IMR-90 (cell line): ENCODE results near the gene SNRNP40. TPM values are rescaled to one million over a fixed set of nuclear protein-coding genes. Genes with fewer than 3 reads are reported as not detected.

Source experiments
- ATAC-seq: fragments of 200-7000 bp; cut with Tn5 transposase; 2 replicates; pipeline ENCODE4 v1.9.1; 2020; ENCODE audit warnings: low read depth, mild to moderate bottlenecking, moderate library complexity
- BruUV-seq: library from RNA; stranded (reverse); fragments of 400-500 nt; replicated peaks from 2 replicates; lab custom pipeline; 2021; lab: Mats Ljungman, UMichigan
- CTCF ChIA-PET: fragments of 300-600 bp; formaldehyde crosslinking; extraction: SDS; loops from one replicate; lab custom pipeline; 2021; ENCODE audit warnings: antibody characterized with exemption; lab: Yijun Ruan, JAX
- POLR2A ChIA-PET: fragments of 300-600 bp; sonication (Branson Sonifier 250); formaldehyde crosslinking; loops from one replicate; lab custom pipeline; 2022; ENCODE audit warnings: antibody characterized with exemption; ENCODE audit not compliant: unreplicated experiment; lab: Charles Lee
- DNase-seq: peaks from one replicate; pipeline ENCODE4 v3.0.0; 2013
- H2AFZ ChIP-seq: replicated peaks from 2 replicates; pipeline ENCODE3; 2013; ENCODE audit warnings: low read length, mild to moderate bottlenecking; ENCODE audit not compliant: poor library complexity
- H2AK5ac ChIP-seq: 2 replicates; pipeline ENCODE4 v1.6.1; 2013; ENCODE audit warnings: low read depth, low read length, inconsistent platforms
- H2AK9ac ChIP-seq: replicated peaks from 2 replicates; pipeline ENCODE3; 2013; ENCODE audit warnings: mild to moderate bottlenecking, low read depth, low read length, moderate library complexity; ENCODE audit not compliant: poor library complexity
- H2BK120ac ChIP-seq: 2 replicates; pipeline ENCODE4 v1.6.1; 2013; ENCODE audit warnings: low read depth, low read length, inconsistent platforms
- H2BK15ac ChIP-seq: 3 replicates; pipeline ENCODE4 v1.6.1; 2013; ENCODE audit warnings: low read depth, low read length, inconsistent platforms
- H2BK20ac ChIP-seq: 2 replicates; pipeline ENCODE4 v1.6.1; 2013; ENCODE audit warnings: low read depth, mild to moderate bottlenecking, inconsistent platforms, low read length, moderate library complexity
- H2BK5ac ChIP-seq: 2 replicates; pipeline ENCODE4 v1.6.1; 2013; ENCODE audit warnings: mild to moderate bottlenecking, low read depth, low read length, inconsistent platforms; ENCODE audit not compliant: poor library complexity, severe bottlenecking
- H3K14ac ChIP-seq: replicated peaks from 2 replicates; pipeline ENCODE4 v1.6.1; 2013; ENCODE audit warnings: low read depth, low read length, inconsistent platforms
- H3K18ac ChIP-seq: 2 replicates; pipeline ENCODE4 v1.6.1; 2013; ENCODE audit warnings: low read depth, low read length, control low read depth
- H3K23ac ChIP-seq: 2 replicates; pipeline ENCODE4 v1.6.1; 2013; ENCODE audit warnings: low read depth, low read length, inconsistent platforms
- H3K27ac ChIP-seq: 2 replicates; pipeline ENCODE4 v1.5.1; 2013; ENCODE audit warnings: mild to moderate bottlenecking, control low read depth, low read length; ENCODE audit not compliant: insufficient read depth
- H3K27me3 ChIP-seq: 2 replicates; pipeline ENCODE4 v1.6.1; 2013; ENCODE audit warnings: low read length; ENCODE audit not compliant: control insufficient read depth, insufficient read depth
- H3K36me3 ChIP-seq: 2 replicates; pipeline ENCODE4 v1.6.1; 2013; ENCODE audit warnings: low read length, mixed read lengths; ENCODE audit not compliant: control insufficient read depth, insufficient read depth
- H3K4ac ChIP-seq: 2 replicates; pipeline ENCODE4 v1.6.1; 2013; ENCODE audit warnings: low read depth, low read length, inconsistent platforms
- H3K4me1 ChIP-seq: 2 replicates; pipeline ENCODE4 v1.6.1; 2013; ENCODE audit warnings: low read length, mixed read lengths; ENCODE audit not compliant: control insufficient read depth, insufficient read depth
- H3K4me2 ChIP-seq: 2 replicates; pipeline ENCODE4 v1.6.1; 2013; ENCODE audit warnings: low read depth, mild to moderate bottlenecking, control low read depth, low read length, moderate library complexity
- H3K4me3 ChIP-seq: 2 replicates; pipeline ENCODE4 v1.5.1; 2013; ENCODE audit warnings: low read depth, mild to moderate bottlenecking, control low read depth, low read length, moderate library complexity; ENCODE audit not compliant: insufficient read depth
- H3K56ac ChIP-seq: 2 replicates; pipeline ENCODE4 v1.6.1; 2013; ENCODE audit warnings: low read length, inconsistent platforms; ENCODE audit not compliant: insufficient read depth; ENCODE audit errors: extremely low read depth
- H3K79me1 ChIP-seq, 2 experiments: 2 replicates each; pipeline ENCODE4 v1.6.1; 2013; ENCODE audit warnings: low read length in 2 of 2, inconsistent platforms in 1 of 2, low read depth in 1 of 2
- H3K9ac ChIP-seq: 2 replicates; pipeline ENCODE4 v1.6.1; 2013; ENCODE audit warnings: low read depth, low read length, control low read depth
- H3K9me1 ChIP-seq: 2 replicates; pipeline ENCODE4 v1.6.1; 2013; ENCODE audit warnings: low read length, inconsistent platforms; ENCODE audit not compliant: insufficient read depth
- H3K9me3 ChIP-seq: 2 replicates; pipeline ENCODE4 v1.6.1; 2013; ENCODE audit warnings: low read length; ENCODE audit not compliant: control insufficient read depth, insufficient read depth
- H4K20me1 ChIP-seq: 2 replicates; pipeline ENCODE4 v1.6.1; 2013; ENCODE audit warnings: low read length, inconsistent platforms; ENCODE audit not compliant: insufficient read depth
- H4K5ac ChIP-seq: 2 replicates; pipeline ENCODE4 v1.6.1; 2013; ENCODE audit warnings: mild to moderate bottlenecking, low read depth, low read length, control low read depth
- H4K8ac ChIP-seq, 2 experiments: 2 replicates each; pipeline ENCODE4 v1.6.1; 2013; ENCODE audit warnings: low read depth in 2 of 2, low read length in 2 of 2, control low read depth in 1 of 2, inconsistent platforms in 1 of 2
- H4K91ac ChIP-seq: 2 replicates; pipeline ENCODE4 v1.6.1; 2013; ENCODE audit warnings: low read depth, low read length, inconsistent platforms; ENCODE audit not compliant: insufficient read depth
- BHLHE40 ChIP-seq: fragments of 150-350 bp; IDR thresholded peaks from 2 replicates; pipeline ENCODE4 v1.6.1; 2016; ENCODE audit warnings: mild to moderate bottlenecking, low read depth, low read length
- CEBPB ChIP-seq: IDR thresholded peaks from 2 replicates; pipeline ENCODE4 v1.6.1; 2012; ENCODE audit warnings: low read depth, low read length, improper control_type of control experiment
- CHD1 ChIP-seq: IDR thresholded peaks from 2 replicates; pipeline ENCODE4 v1.6.1; 2012; ENCODE audit warnings: low read depth, low read length, improper control_type of control experiment
- CTCF ChIP-seq: conservative IDR thresholded peaks from 2 replicates; pipeline ENCODE4 v1.5.1; 2012; ENCODE audit warnings: mild to moderate bottlenecking, low read depth, low read length, improper control_type of control experiment
- ELK1 ChIP-seq: fragments of 150-350 bp; IDR thresholded peaks from 2 replicates; pipeline ENCODE4 v1.6.1; 2016; ENCODE audit warnings: low read depth, mild to moderate bottlenecking, low read length, moderate library complexity, borderline replicate concordance
- FOS ChIP-seq: fragments of 150-350 bp; IDR thresholded peaks from 2 replicates; pipeline ENCODE4 v1.6.1; 2016; ENCODE audit warnings: low read depth, low read length
- MAFK ChIP-seq: IDR thresholded peaks from 2 replicates; pipeline ENCODE4 v1.6.1; 2012; ENCODE audit warnings: low read depth, low read length, improper control_type of control experiment
- MAZ ChIP-seq: IDR thresholded peaks from 2 replicates; pipeline ENCODE4 v1.6.1; 2012; ENCODE audit warnings: low read depth, mild to moderate bottlenecking, low read length, improper control_type of control experiment, moderate library complexity, borderline replicate concordance
- MXI1 ChIP-seq: IDR thresholded peaks from 2 replicates; pipeline ENCODE4 v1.6.1; 2012; ENCODE audit warnings: low read depth, mild to moderate bottlenecking, low read length, moderate library complexity, borderline replicate concordance
- NFE2L2 ChIP-seq: fragments of 150-350 bp; IDR thresholded peaks from 2 replicates; pipeline ENCODE4 v1.6.1; 2016; ENCODE audit warnings: low read depth, mild to moderate bottlenecking, low read length
- POLR2A ChIP-seq: IDR thresholded peaks from 2 replicates; pipeline ENCODE4 v1.6.1; 2012; ENCODE audit warnings: mild to moderate bottlenecking, low read depth, low read length
- RAD21 ChIP-seq: IDR thresholded peaks from 2 replicates; pipeline ENCODE4 v1.6.1; 2012; ENCODE audit warnings: low read length, improper control_type of control experiment
- RCOR1 ChIP-seq: IDR thresholded peaks from 2 replicates; pipeline ENCODE4 v1.6.1; 2012; ENCODE audit warnings: mild to moderate bottlenecking, low read length, improper control_type of control experiment; ENCODE audit not compliant: insufficient replicate concordance
- RFX5 ChIP-seq: IDR thresholded peaks from 2 replicates; pipeline ENCODE4 v1.8.0; 2012; ENCODE audit warnings: low read depth, mild to moderate bottlenecking, low read length, moderate library complexity
- SMC3 ChIP-seq: fragments of 150-350 bp; IDR thresholded peaks from 2 replicates; pipeline ENCODE4 v1.6.1; 2016; ENCODE audit warnings: low read depth, mild to moderate bottlenecking, antibody characterized with exemption, low read length, moderate library complexity
- USF2 ChIP-seq: fragments of 150-350 bp; IDR thresholded peaks from 2 replicates; pipeline ENCODE4 v1.6.1; 2017; ENCODE audit warnings: mild to moderate bottlenecking, antibody characterized with exemption, low read length, low read depth
- WGBS, 2 experiments: methylation state at CpG; one replicate each; pipeline versions ENCODE4 v1.1.5 to v1.1.7; 2013; ENCODE audit warnings: missing lambda C conversion rate in 2 of 2; ENCODE audit not compliant: insufficient read length in 1 of 2; ENCODE audit errors: extremely low coverage in 2 of 2; 5-methylcytosine and 5-hydroxymethylcytosine counted together
- dilution Hi-C: fragments of 300-500 bp; cut with HindIII; formaldehyde crosslinking; loops from one replicate; pipeline ENCODE4 v1.14.3; 2018; ENCODE audit warnings: low sequenced_read_pairs; ENCODE audit not compliant: unreplicated experiment
- in situ Hi-C: fragments of 300-500 bp; cut with MboI; formaldehyde crosslinking; loops from 3 replicates; pipeline ENCODE4 v1.14.3; 2019; ENCODE audit warnings: low sequenced_read_pairs, inconsistent platforms, mixed read lengths
- intact Hi-C: fragments of 100-400 bp; cut with micrococcal nuclease; formaldehyde crosslinking; loops from 2 replicates; pipeline ENCODE4 v1.10.0; 2022
- polyA plus RNA-seq, 3 experiments: library from polyadenylated mRNA; depleted of rRNA; stranded (reverse); fragments of >200 nt; gene quantifications; 2 replicates each; pipeline ENCODE4 v1.2.3, GENCODE V29; 2012; ENCODE audit warnings: low replicate concordance in 1 of 3
- total RNA-seq: library from RNA; depleted of rRNA; stranded (reverse); fragments of >200 nt; gene quantifications from 2 replicates; pipeline ENCODE4 v1.2.3, GENCODE V29; 2012

Gene SNRNP40
- total and polyA plus RNA-seq, 2 of the 4 experiments (the other 2 are of a cell fraction), result 52.3 to 178 TPM

DNA sequence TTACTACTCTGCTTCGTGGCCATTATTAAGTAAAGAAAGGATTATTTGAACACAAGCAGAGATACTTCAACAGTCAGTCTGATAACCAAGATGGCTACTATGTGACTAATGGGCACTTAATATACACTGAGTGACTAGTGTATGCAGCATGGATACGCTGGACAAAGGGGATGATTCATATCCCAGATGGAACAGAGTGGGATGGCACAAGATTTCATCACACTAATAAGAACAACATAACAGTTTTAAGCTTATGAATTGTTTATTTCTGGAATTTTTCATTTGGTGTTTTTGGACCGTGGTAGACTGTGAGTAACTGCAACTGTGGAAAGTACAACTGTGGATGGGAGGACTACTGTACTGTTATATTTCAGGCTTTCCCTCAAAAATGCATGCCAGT lies 9.7 kb upstream of the SNRNP40 start:
- no TSS peak for BruUV-seq
- Histone ChIP-seq H3K9me3 (no peaks in the 10 kb centered on the region), H2AK9ac (no peak overlapping the region), H2BK120ac (no peak overlapping the region), H2BK5ac (peak overlapping the region; percentile 53), H3K18ac (no peak overlapping the region), H2AFZ (no peak overlapping the region), H3K56ac (no peak overlapping the region; the same call in 1 of the 2 replicates), H4K8ac (peak overlapping the region in 1 of 2 experiments; percentile 18; a peak in 1 of 4 replicates), H2BK15ac (no peak overlapping the region), H3K9ac (no peak overlapping the region), H2AK5ac (no peak overlapping the region), H3K4me2 (peak overlapping the region; percentile 66), H3K4ac (no peak overlapping the region), H4K91ac (no peak overlapping the region), H3K36me3 (peaks cover 12% of the 10 kb centered on the region), H3K27ac (peak overlapping the region; percentile 45; the same call in 1 of the 2 replicates), H3K4me1 (no peaks in the 10 kb centered on the region), H3K9me1 (no peaks in the 10 kb centered on the region), H4K5ac (no peak overlapping the region), H2BK20ac (no peak overlapping the region), H3K23ac (no peak overlapping the region), H4K20me1 (peaks cover 8% of the 10 kb centered on the region), H3K79me1 (peaks cover 38 to 48% of the 10 kb centered on the region in 2 experiments), H3K4me3 (no peak overlapping the region), H3K14ac (no peak overlapping the region), H3K27me3 (no peaks in the 10 kb centered on the region)
- intact Hi-C loops (no loop called here), dilution Hi-C loops (no loop called here), in situ Hi-C loops (no loop called here)
- POLR2A ChIA-PET, result interaction anchor here (0.7 to 1.2 kb wide), 2 partner anchors 9 to 81 kb away, joined by 3 to 7 read pairs; partner anchors contain the start of gene ZCCHC17
- CTCF ChIA-PET, result interaction anchor here (0.6 to 1.3 kb wide), 2 partner anchors 10 to 100 kb away, joined by 3 to 5 read pairs; no protein-coding TSS in a partner anchor
- WGBS, 2 experiments, result no CpG with 5 or more reads among the region's 3 CpGs
- TF ChIP-seq CHD1 (no peak), MAZ (no peak), SMC3 (no peak), MAFK (no peak), ELK1 (no peak), FOS (peak; percentile 85), RCOR1 (peak; percentile 82), POLR2A (no peak), RFX5 (no peak), CTCF (no peak), BHLHE40 (peak; percentile 60; the same call in 1 of the 2 replicates), NFE2L2 (no peak), RAD21 (no peak), CEBPB (peak; percentile 97), USF2 (no peak), MXI1 (no peak)
- DNase-seq (peak; percentile 99), ATAC-seq (peak; percentile 97)
